ENCODE results near the gene NDUFB3. TPM values are rescaled to one million over a fixed set of nuclear protein-coding genes. Genes with fewer than 3 reads are reported as not detected.
A peak's percentile ranks its signal among the peaks of the same experiment; 100 is the strongest.
"Not testable (repeated sequence)": the region's sequence is repeated elsewhere in the genome, so short reads cannot be mapped to it uniquely, and the experiment has no call there.

NDUFB3 gene
- polyA plus RNA-seq, 1 donor, result 91.4 TPM

GRCh38 chr2:201114350-201114749, 42.5 kb downstream of the NDUFB3 start:
- no peak for DNase-seq
- H3K4me3 ChIP-seq (ENCODE audit: low read length), result no peak overlapping the region
- H3K27me3 ChIP-seq (ENCODE audit: control insufficient read depth, insufficient read depth, low read length), result no peaks in the 10 kb centered on the region
- no peaks in the 10 kb centered on the region for H3K36me3 ChIP-seq (ENCODE audit: control insufficient read depth, insufficient read depth, low read length)
- H3K27ac ChIP-seq (ENCODE audit: low read length), result no peak overlapping the region
- peaks cover 5% of the 10 kb centered on the region for H3K9me3 ChIP-seq (ENCODE audit: control insufficient read depth, low read depth, low read length)
- WGBS (ENCODE audit: insufficient coverage, low lambda C conversion rate), result 43% methylated on average over 1 of the region's 4 CpGs
- peaks cover 5% of the 10 kb centered on the region for H3K4me1 ChIP-seq (ENCODE audit: control insufficient read depth, insufficient read depth, low read length)

DNA sequence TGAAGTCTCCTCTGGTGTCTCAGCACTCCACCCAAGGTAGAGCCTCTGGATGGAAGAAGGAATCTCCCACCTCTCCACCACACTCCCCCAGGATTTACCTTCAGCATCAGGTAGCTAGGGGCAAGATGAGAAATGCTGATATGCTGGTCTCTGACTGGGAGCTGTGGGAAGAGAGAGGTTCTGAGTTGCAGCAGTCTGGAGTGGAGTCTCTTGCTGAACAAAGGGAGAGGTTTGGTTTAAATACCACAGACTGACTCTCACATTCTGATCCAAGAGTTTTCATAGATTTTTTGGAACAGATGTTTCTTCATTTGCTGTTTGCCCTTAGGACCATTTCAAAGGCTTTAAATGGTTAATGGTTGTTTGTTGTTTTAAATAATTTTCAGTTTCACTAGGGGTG, 43.0 kb downstream of the NDUFB3 start:
- DNase-seq, result no peak
- no peak overlapping the region for H3K27ac ChIP-seq (ENCODE audit: low read length)
- H3K27me3 ChIP-seq (ENCODE audit: control insufficient read depth, insufficient read depth, low read length), result no peaks in the 10 kb centered on the region
- H3K4me1 ChIP-seq (ENCODE audit: control insufficient read depth, insufficient read depth, low read length), result peaks cover 5% of the 10 kb centered on the region
- H3K4me3 ChIP-seq (ENCODE audit: low read length), result no peak overlapping the region
- H3K9me3 ChIP-seq (ENCODE audit: control insufficient read depth, low read depth, low read length), result peaks cover 5% of the 10 kb centered on the region
- H3K36me3 ChIP-seq (ENCODE audit: control insufficient read depth, insufficient read depth, low read length), result no peaks in the 10 kb centered on the region

GRCh38 chr2:201116115-201116958, 44.5 kb downstream of the NDUFB3 start, which contains the start of gene CFLAR:
Gene CFLAR, plus strand, starts transcription at chr2:201116164. Its CDS starts 13,702 bp downstream, at chr2:201129866.
- peak within 1 kb of the TSS; percentile 92 for H3K27ac ChIP-seq (ENCODE audit: low read length)
- H3K4me1 ChIP-seq (ENCODE audit: control insufficient read depth, insufficient read depth, low read length), result peaks cover 12% of the 10 kb centered on the region
- WGBS (ENCODE audit: insufficient coverage, low lambda C conversion rate), result no CpG with 5 or more reads among the region's 75 CpGs
- H3K27me3 ChIP-seq (ENCODE audit: control insufficient read depth, insufficient read depth, low read length), result no peaks in the 10 kb centered on the region
- DNase-seq, result peak; percentile 88 to 95
- H3K4me3 ChIP-seq (ENCODE audit: low read length), result peak within 1 kb of the TSS; percentile 83
- no peaks in the 10 kb centered on the region for H3K36me3 ChIP-seq (ENCODE audit: control insufficient read depth, insufficient read depth, low read length)
- H3K9me3 ChIP-seq (ENCODE audit: control insufficient read depth, low read depth, low read length), result peaks cover 5% of the 10 kb centered on the region

- Histone ChIP-seq H3K4me1 (ENCODE audit: control insufficient read depth, insufficient read depth, low read length) (peaks cover 13% of the 10 kb centered on the region), H3K27me3 (ENCODE audit: control insufficient read depth, insufficient read depth, low read length) (no peaks in the 10 kb centered on the region), H3K9me3 (ENCODE audit: control insufficient read depth, low read depth, low read length) (peaks cover 5% of the 10 kb centered on the region), H3K27ac (ENCODE audit: low read length) (peak overlapping the region; percentile 92), H3K4me3 (ENCODE audit: low read length) (peak overlapping the region; percentile 83), H3K36me3 (ENCODE audit: control insufficient read depth, insufficient read depth, low read length) (no peaks in the 10 kb centered on the region)
- DNase-seq, result peak; percentile 65 to 89
- 0% methylated on average over 3 of the region's 22 CpGs for WGBS (ENCODE audit: insufficient coverage, low lambda C conversion rate)
These were observed 45.3 kb downstream of the NDUFB3 start for GRCh38 chr2:201116959-201117734.

DNA sequence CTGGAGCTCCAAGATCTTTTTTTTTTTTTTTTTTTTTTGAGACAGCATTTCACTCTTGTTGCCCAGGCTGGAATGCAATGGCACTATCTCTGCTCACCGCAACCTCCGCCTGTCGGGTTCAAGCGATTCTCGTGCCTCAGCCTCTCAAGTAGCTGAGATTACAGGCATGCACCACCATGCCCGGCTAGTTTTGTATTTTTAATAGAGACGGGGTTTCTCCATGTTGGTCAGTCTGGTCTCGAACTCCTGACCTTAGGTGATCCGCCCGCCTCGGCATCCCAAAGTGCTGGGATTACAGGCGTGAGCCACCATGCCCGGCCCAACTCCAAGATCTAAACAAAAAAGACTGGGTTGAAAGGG, 45.9 kb downstream of the NDUFB3 start:
- DNase-seq; H3K36me3 ChIP-seq (ENCODE audit: control insufficient read depth, insufficient read depth, low read length); H3K9me3 ChIP-seq (ENCODE audit: control insufficient read depth, low read depth, low read length); H3K27me3 ChIP-seq (ENCODE audit: control insufficient read depth, insufficient read depth, low read length): not testable (repeated sequence)
- peaks cover 18% of the 10 kb centered on the region for H3K4me1 ChIP-seq (ENCODE audit: control insufficient read depth, insufficient read depth, low read length)
- WGBS (ENCODE audit: insufficient coverage, low lambda C conversion rate), result 40% methylated on average over 1 of the region's 13 CpGs
- H3K27ac ChIP-seq (ENCODE audit: low read length), result peak overlapping the region; percentile 92
- H3K4me3 ChIP-seq (ENCODE audit: low read length), result peak overlapping the region; percentile 83

- DNase-seq, result peak; percentile 79 to 89
- H3K27me3 ChIP-seq (ENCODE audit: control insufficient read depth, insufficient read depth, low read length), result no peaks in the 10 kb centered on the region
- H3K27ac ChIP-seq (ENCODE audit: low read length), result peak overlapping the region; percentile 92
- 4% methylated on average over 4 of the region's 48 CpGs for WGBS (ENCODE audit: insufficient coverage, low lambda C conversion rate)
- peaks cover 20% of the 10 kb centered on the region for H3K4me1 ChIP-seq (ENCODE audit: control insufficient read depth, insufficient read depth, low read length)
- H3K9me3 ChIP-seq (ENCODE audit: control insufficient read depth, low read depth, low read length), result peaks cover 5% of the 10 kb centered on the region
- peak overlapping the region; percentile 83 for H3K4me3 ChIP-seq (ENCODE audit: low read length)
- H3K36me3 ChIP-seq (ENCODE audit: control insufficient read depth, insufficient read depth, low read length), result no peaks in the 10 kb centered on the region
These were observed 46.5 kb downstream of the NDUFB3 start for GRCh38 chr2:201118121-201118960.

GRCh38 chr2:201118961-201119854, 47.4 kb downstream of the NDUFB3 start:
- Histone ChIP-seq H3K9me3 (ENCODE audit: control insufficient read depth, low read depth, low read length) (peaks cover 5% of the 10 kb centered on the region), H3K27ac (ENCODE audit: low read length) (peak overlapping the region; percentile 92), H3K36me3 (ENCODE audit: control insufficient read depth, insufficient read depth, low read length) (no peaks in the 10 kb centered on the region), H3K4me1 (ENCODE audit: control insufficient read depth, insufficient read depth, low read length) (peaks cover 27% of the 10 kb centered on the region), H3K4me3 (ENCODE audit: low read length) (peak overlapping the region; percentile 83), H3K27me3 (ENCODE audit: control insufficient read depth, insufficient read depth, low read length) (no peaks in the 10 kb centered on the region)
- 30% methylated on average over 3 of the region's 12 CpGs for WGBS (ENCODE audit: insufficient coverage, low lambda C conversion rate)
- DNase-seq, result peak; percentile 26 to 75

- no peak for DNase-seq
- Histone ChIP-seq H3K4me3 (ENCODE audit: low read length) (no peak overlapping the region), H3K4me1 (ENCODE audit: control insufficient read depth, insufficient read depth, low read length) (peaks cover 46% of the 10 kb centered on the region)
These were observed 50.5 kb downstream of the NDUFB3 start for GRCh38 chr2:201122276-201122675.

GRCh38 chr2:201126308-201127151, 54.7 kb downstream of the NDUFB3 start:
- Histone ChIP-seq H3K4me1 (ENCODE audit: control insufficient read depth, insufficient read depth, low read length) (peaks cover 60% of the 10 kb centered on the region), H3K4me3 (ENCODE audit: low read length) (no peak overlapping the region), H3K36me3 (ENCODE audit: control insufficient read depth, insufficient read depth, low read length) (peaks cover 9% of the 10 kb centered on the region), H3K27me3 (ENCODE audit: control insufficient read depth, insufficient read depth, low read length) (no peaks in the 10 kb centered on the region), H3K27ac (ENCODE audit: low read length) (peak overlapping the region; percentile 88), H3K9me3 (ENCODE audit: control insufficient read depth, low read depth, low read length) (no peaks in the 10 kb centered on the region)
- peak in 1 of 2 donors; percentile 47 for DNase-seq
- 0% methylated on average over 1 of the region's 9 CpGs for WGBS (ENCODE audit: insufficient coverage, low lambda C conversion rate)

More at GRCh38 chr2:201122276-201122675, 50.5 kb downstream of the NDUFB3 start:
- WGBS (ENCODE audit: insufficient coverage, low lambda C conversion rate), result no CpG with 5 or more reads among the region's 1 CpG
- Histone ChIP-seq H3K36me3 (ENCODE audit: control insufficient read depth, insufficient read depth, low read length) (no peaks in the 10 kb centered on the region), H3K27me3 (ENCODE audit: control insufficient read depth, insufficient read depth, low read length) (no peaks in the 10 kb centered on the region), H3K9me3 (ENCODE audit: control insufficient read depth, low read depth, low read length) (no peaks in the 10 kb centered on the region), H3K27ac (ENCODE audit: low read length) (no peak overlapping the region)
